Naive thymus-derived CD4-positive, alpha-beta T cell (primary cell): Measurements from ENCODE around the gene KRTAP10-10. TPM values are rescaled to one million over a fixed set of nuclear protein-coding genes. Genes with fewer than 3 reads are reported as not detected.

Experiments
- ATAC-seq: fragments of 150-1000 bp; cut with Tn5 transposase; 2 replicates; pipeline ENCODE4 v1.10.0; 2021; ENCODE audit warnings: mild to moderate bottlenecking, moderate library complexity
- CTCF ChIA-PET: fragments of 350-600 bp; sonication (Branson Sonifier 250); formaldehyde crosslinking; loops from one replicate; lab custom pipeline; 2021; ENCODE audit warnings: antibody characterized with exemption; lab: Charles Lee
- POLR2A ChIA-PET: fragments of 350-600 bp; sonication (Branson Sonifier 250); formaldehyde crosslinking; loops from one replicate; lab custom pipeline; 2021; ENCODE audit warnings: antibody characterized with exemption, inconsistent platforms; lab: Charles Lee
- DNase-seq, 9 donors: peaks; one replicate each; pipeline versions ENCODE4 v3.0.0 to v3.0.0-alpha.2; 2020 to 2022; ENCODE audit warnings: mixed read lengths in 1 of 9
- H3K27ac ChIP-seq: one replicate; pipeline ENCODE4 v1.7.0; 2013; ENCODE audit warnings: mild to moderate bottlenecking, low read depth, low read length, moderate library complexity
- H3K27me3 ChIP-seq, 2 donors: one replicate each; pipeline ENCODE4 v1.7.0; 2013; ENCODE audit warnings: low read length in 2 of 2, mild to moderate bottlenecking in 2 of 2, moderate library complexity in 2 of 2; ENCODE audit not compliant: control insufficient read depth in 2 of 2, insufficient read depth in 2 of 2
- H3K36me3 ChIP-seq, 3 experiments: 1 replicate in 2 of 3; 2 replicates in 1 of 3; pipeline ENCODE4 v1.7.0; 2013; ENCODE audit warnings: low read length in 3 of 3, mild to moderate bottlenecking in 3 of 3, moderate library complexity in 1 of 3; ENCODE audit not compliant: insufficient read depth in 3 of 3, control insufficient read depth in 2 of 3
- H3K4me1 ChIP-seq, 2 donors: one replicate each; pipeline ENCODE4 v1.7.0; 2013; ENCODE audit warnings: low read length in 2 of 2, mild to moderate bottlenecking in 2 of 2, moderate library complexity in 1 of 2; ENCODE audit not compliant: control insufficient read depth in 2 of 2, insufficient read depth in 2 of 2
- H3K4me3 ChIP-seq: 2 replicates; pipeline ENCODE4 v1.7.0; 2013; ENCODE audit warnings: mild to moderate bottlenecking, low read length
- H3K9me3 ChIP-seq, 3 experiments: 1 replicate in 2 of 3; 2 replicates in 1 of 3; pipeline ENCODE4 v1.7.0; 2013; ENCODE audit warnings: low read length in 3 of 3; ENCODE audit not compliant: control insufficient read depth in 2 of 3
- H3K27ac Mint-ChIP-seq, 9 donors: one replicate each; pipeline ENCODE4 v1.8.0; 2020 to 2022; ENCODE audit warnings: mixed read lengths in 9 of 9, mild to moderate bottlenecking in 8 of 9, moderate library complexity in 5 of 9, inconsistent platforms in 2 of 9
- H3K27me3 Mint-ChIP-seq, 5 donors: one replicate each; pipeline ENCODE4 v1.8.0; 2021 to 2022; ENCODE audit warnings: mixed read lengths in 5 of 5, mild to moderate bottlenecking in 1 of 5
- H3K36me3 Mint-ChIP-seq, 5 donors: one replicate each; pipeline ENCODE4 v1.8.0; 2020 to 2022; ENCODE audit warnings: mixed read lengths in 5 of 5, mild to moderate bottlenecking in 3 of 5, inconsistent platforms in 1 of 5
- H3K4me1 Mint-ChIP-seq, 7 donors: one replicate each; pipeline ENCODE4 v1.8.0; 2020 to 2022; ENCODE audit warnings: mixed read lengths in 7 of 7, mild to moderate bottlenecking in 3 of 7, inconsistent platforms in 1 of 7
- H3K4me3 Mint-ChIP-seq, 10 donors: one replicate each; pipeline ENCODE4 v1.8.0; 2020 to 2022; ENCODE audit warnings: mild to moderate bottlenecking in 10 of 10, mixed read lengths in 10 of 10, moderate library complexity in 6 of 10, inconsistent platforms in 2 of 10
- H3K9me3 Mint-ChIP-seq, 11 donors: one replicate each; pipeline ENCODE4 v1.8.0; 2020 to 2022; ENCODE audit warnings: mixed read lengths in 11 of 11, mild to moderate bottlenecking in 4 of 11, inconsistent platforms in 1 of 11, moderate library complexity in 1 of 11
- intact Hi-C, 2 donors: fragments of 100-400 bp; cut with micrococcal nuclease; formaldehyde crosslinking; loops; one replicate each; pipeline ENCODE4 v1.15.1; 2023
- polyA plus RNA-seq, 2 donors: library from polyadenylated mRNA; unstranded; fragments of 300-500 nt; fragmentation: Illumina TruSeq; gene quantifications; one replicate each; pipeline ENCODE4 v1.2.3, GENCODE V29; 2021
- total RNA-seq, 6 experiments: library from RNA in 5 of 6; stranded (reverse) in 5 of 6; gene quantifications; 1 replicate in 5 of 6; 2 replicates in 1 of 6; pipeline ENCODE4 v1.2.3 and lab custom pipeline; 2021 to 2026

The KRTAP10-10 gene
- total and polyA plus RNA-seq, 7 experiments from 2014 or later, result not detected

DNA sequence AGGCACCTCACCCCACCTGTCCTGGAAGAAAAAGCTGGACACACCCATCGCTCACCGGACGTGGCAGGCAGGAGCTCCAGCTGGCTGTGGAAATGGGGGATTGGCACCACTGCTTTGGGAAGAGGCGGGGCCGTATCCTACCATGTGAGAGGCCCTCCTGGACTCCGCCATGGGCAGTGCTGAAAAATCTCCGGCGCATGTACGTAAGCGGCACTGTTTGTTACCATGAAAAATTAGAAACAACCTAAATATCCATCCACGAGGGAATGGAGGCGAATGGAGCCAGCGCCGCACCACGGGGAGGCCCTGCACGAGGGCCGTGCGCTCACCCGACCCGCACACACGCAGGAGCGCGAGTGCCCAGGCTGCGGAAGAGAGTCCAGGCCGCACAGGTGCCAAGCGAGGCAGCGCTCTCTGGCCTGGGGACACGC, 22.2 kb upstream of the KRTAP10-10 start:
- Histone ChIP-seq H3K4me3 (no peak overlapping the region), H3K4me1 (peaks cover 36 to 44% of the 10 kb centered on the region in 2 donors), H3K27ac (no peak overlapping the region), H3K36me3 (no peaks in the 10 kb centered on the region), H3K9me3 (peaks cover 0 to 11% (median 3%) of the 10 kb centered on the region in 3 experiments), H3K27me3 (no peaks in the 10 kb centered on the region)
- Mint-ChIP-seq H3K27me3 (no peaks in the 10 kb centered on the region), H3K4me3 (peak overlapping the region in 2 of 10 donors; percentile 16 to 27), H3K4me1 (peaks cover 20 to 62% (median 50%) of the 10 kb centered on the region in 7 donors), H3K36me3 (peaks cover 4 to 28% (median 12%) of the 10 kb centered on the region in 5 donors), H3K9me3 (peaks cover 5 to 31% (median 21%) of the 10 kb centered on the region in 11 donors), H3K27ac (peak overlapping the region in 2 of 9 donors; percentile 48 to 54)
- no peak for ATAC-seq
- intact Hi-C loops, result loop anchor here in 1 of 2 donors (5.0 kb wide), 2 partner anchors 33 to 97 kb away; partner anchors contain the start of genes KRTAP10-5 and TSPEAR
- POLR2A ChIA-PET, result interaction anchor here (1.1 kb wide), 1 partner anchor 97 kb away, joined by 5 read pairs; no protein-coding TSS in a partner anchor
- CTCF ChIA-PET, result interaction anchor here (0.6 to 0.8 kb wide), 3 partner anchors 11 to 178 kb away, joined by 3 read pairs; no protein-coding TSS in a partner anchor
- no peak for DNase-seq

DNA sequence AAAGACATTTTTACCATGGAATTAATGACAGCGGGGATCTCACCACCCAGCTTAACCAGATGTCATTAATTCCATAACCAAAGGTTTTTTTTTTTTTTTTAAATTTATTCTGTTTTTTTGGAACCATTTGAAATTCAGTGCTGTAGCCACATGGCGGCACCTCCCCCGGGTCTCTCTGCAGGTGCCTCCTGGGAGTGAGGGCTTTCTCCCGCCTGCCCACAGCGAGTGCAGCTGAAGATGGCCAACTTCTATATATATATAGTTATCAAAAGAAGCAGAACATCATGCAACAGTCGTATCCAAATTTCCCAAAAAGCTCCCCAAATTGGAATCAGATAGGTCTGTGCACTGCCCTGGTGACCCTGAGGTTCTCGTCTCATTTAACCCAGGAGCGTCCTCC, 21.7 kb upstream of the KRTAP10-10 start:
- no peak overlapping the region for H3K27ac ChIP-seq
- H3K9me3 Mint-ChIP-seq, result peaks cover 5 to 31% (median 23%) of the 10 kb centered on the region in 11 donors
- CTCF ChIA-PET, result interaction anchor here (0.6 to 0.8 kb wide), 3 partner anchors 11 to 178 kb away, joined by 3 read pairs; no protein-coding TSS in a partner anchor
- peaks cover 37 to 45% of the 10 kb centered on the region in 2 donors for H3K4me1 ChIP-seq
- DNase-seq (no peak), ATAC-seq (no peak)
- peaks cover 7 to 31% (median 16%) of the 10 kb centered on the region in 5 donors for H3K36me3 Mint-ChIP-seq
- H3K4me3 Mint-ChIP-seq, result peak overlapping the region in 3 of 10 donors; percentile 27 to 69 (median 35)
- peaks cover 20 to 66% (median 55%) of the 10 kb centered on the region in 7 donors for H3K4me1 Mint-ChIP-seq
- no peaks in the 10 kb centered on the region for H3K27me3 Mint-ChIP-seq
- H3K27ac Mint-ChIP-seq, result peak overlapping the region in 4 of 9 donors; percentile 54 to 93 (median 72)
- POLR2A ChIA-PET, result interaction anchor here (1.1 kb wide), 1 partner anchor 98 kb away, joined by 5 read pairs; no protein-coding TSS in a partner anchor
- peaks cover 0 to 7% (median 5%) of the 10 kb centered on the region in 3 experiments for H3K9me3 ChIP-seq
- intact Hi-C loops, result loop anchor here in 1 of 2 donors (5.0 kb wide), 2 partner anchors 33 to 97 kb away; partner anchors contain the start of genes KRTAP10-5 and TSPEAR
- H3K36me3 ChIP-seq, result no peaks in the 10 kb centered on the region
- H3K4me3 ChIP-seq, result no peak overlapping the region
- no peaks in the 10 kb centered on the region for H3K27me3 ChIP-seq

DNA sequence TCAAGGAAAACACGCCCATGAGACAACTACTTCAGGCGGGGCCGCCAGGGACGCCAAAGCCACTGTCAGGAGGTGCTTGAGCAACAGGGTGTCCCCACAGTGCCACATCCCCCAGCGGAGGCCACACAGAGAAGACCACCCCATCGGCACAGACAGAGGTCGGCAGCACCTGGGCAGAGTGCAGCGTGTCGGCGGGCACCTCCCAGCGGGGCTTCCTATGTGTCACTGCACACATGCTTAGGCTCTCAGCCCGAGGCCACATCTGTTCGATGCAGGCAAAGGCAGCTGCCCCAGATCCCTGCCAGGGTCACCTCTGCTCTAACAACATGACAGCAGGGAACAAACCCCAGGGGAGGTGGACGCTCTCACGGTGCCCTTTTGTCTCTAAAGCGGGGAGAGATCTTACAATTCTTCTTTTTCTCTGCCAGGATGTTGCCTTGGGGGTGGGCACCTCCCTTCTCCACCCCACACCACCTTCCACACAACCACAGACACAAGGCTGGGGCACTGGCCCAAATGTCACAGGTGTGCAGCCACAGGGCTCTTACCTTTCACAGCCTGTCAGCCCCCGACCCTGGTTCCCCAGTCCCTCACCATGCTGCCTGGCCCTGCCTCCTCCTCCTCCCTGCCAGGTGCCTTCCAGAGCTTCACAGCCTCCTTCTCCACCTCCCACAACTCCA, 21.1 kb upstream of the KRTAP10-10 start:
- peak overlapping the region in 8 of 9 donors; percentile 52 to 96 (median 72) for H3K27ac Mint-ChIP-seq
- no peaks in the 10 kb centered on the region for H3K27me3 Mint-ChIP-seq
- Histone ChIP-seq H3K27ac (no peak overlapping the region), H3K4me1 (peaks cover 37 to 45% of the 10 kb centered on the region in 2 donors), H3K27me3 (no peaks in the 10 kb centered on the region), H3K4me3 (no peak overlapping the region), H3K36me3 (no peaks in the 10 kb centered on the region), H3K9me3 (peaks cover 0 to 6% (median 5%) of the 10 kb centered on the region in 3 experiments)
- peaks cover 20 to 71% (median 60%) of the 10 kb centered on the region in 7 donors for H3K4me1 Mint-ChIP-seq
- CTCF ChIA-PET, result interaction anchor here (0.5 to 0.8 kb wide), 3 partner anchors 10 to 126 kb away, joined by 3 read pairs; no protein-coding TSS in a partner anchor
- DNase-seq (no peak), ATAC-seq (no peak)
- H3K4me3 Mint-ChIP-seq, result peak overlapping the region in 8 of 10 donors; percentile 19 to 69 (median 29)
- H3K9me3 Mint-ChIP-seq, result peaks cover 9 to 31% (median 25%) of the 10 kb centered on the region in 11 donors
- POLR2A ChIA-PET, result interaction anchor here (1.2 kb wide), 1 partner anchor 11 kb away, joined by 4 read pairs; no protein-coding TSS in a partner anchor
- intact Hi-C loops, result loop anchor here in 1 of 2 donors (5.0 kb wide), 2 partner anchors 34 to 96 kb away; partner anchors contain the start of genes KRTAP10-5 and TSPEAR
- H3K36me3 Mint-ChIP-seq, result peaks cover 12 to 33% (median 21%) of the 10 kb centered on the region in 5 donors

DNA sequence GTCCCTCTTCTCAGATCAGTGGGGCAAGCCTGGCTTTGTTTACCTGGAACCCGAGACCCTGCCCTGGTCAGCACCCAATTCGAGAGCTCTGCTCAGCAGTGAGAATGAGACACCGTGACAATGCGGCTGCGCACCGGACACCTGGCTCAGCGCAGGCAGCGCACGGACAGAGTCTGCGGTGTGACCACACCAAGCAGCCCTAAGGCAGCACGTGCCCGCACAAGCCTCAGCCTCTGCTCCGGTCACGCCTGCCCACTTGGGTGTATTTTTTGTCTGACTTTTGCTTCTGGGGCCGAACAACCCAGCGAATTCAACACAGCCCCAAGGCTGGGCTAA, 20.6 kb upstream of the KRTAP10-10 start:
- intact Hi-C loops, result loop anchor here in 1 of 2 donors (5.0 kb wide), 2 partner anchors 34 to 96 kb away; partner anchors contain the start of genes KRTAP10-5 and TSPEAR
- peak overlapping the region in 7 of 10 donors; percentile 19 to 69 (median 29) for H3K4me3 Mint-ChIP-seq
- no peaks in the 10 kb centered on the region for H3K27me3 ChIP-seq

DNA sequence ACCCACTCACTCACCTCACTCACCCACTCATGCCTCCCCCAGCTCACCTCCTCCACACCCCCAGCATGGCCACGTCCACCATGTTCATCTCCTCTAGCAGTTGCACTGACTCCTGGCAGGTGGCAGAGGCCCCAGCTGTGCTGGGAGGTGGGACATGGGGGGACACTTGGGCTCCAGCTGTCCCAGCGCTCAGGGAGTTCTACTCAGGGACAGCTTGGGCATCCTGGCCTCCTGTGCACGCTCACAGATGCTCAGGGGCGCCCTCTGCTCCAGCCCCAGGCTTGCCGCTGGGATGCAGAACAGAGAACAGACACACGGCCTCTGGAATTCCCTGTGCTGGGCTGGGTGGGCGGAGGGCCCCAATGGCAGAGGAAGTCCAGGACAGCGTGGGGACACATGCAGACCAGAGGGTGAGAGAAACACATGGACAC, 20.1 kb upstream of the KRTAP10-10 start:
- H3K27ac ChIP-seq, result no peak overlapping the region
- H3K4me3 ChIP-seq, result no peak overlapping the region
- no peaks in the 10 kb centered on the region for H3K36me3 ChIP-seq
- peak overlapping the region in 7 of 9 donors; percentile 5 to 96 (median 93) for H3K27ac Mint-ChIP-seq
- intact Hi-C loops, result loop anchor here in 1 of 2 donors (5.0 kb wide), 2 partner anchors 35 to 95 kb away; partner anchors contain the start of genes KRTAP10-5 and TSPEAR
- H3K4me1 Mint-ChIP-seq, result peaks cover 20 to 71% (median 60%) of the 10 kb centered on the region in 7 donors
- no peaks in the 10 kb centered on the region for H3K27me3 ChIP-seq
- H3K4me1 ChIP-seq, result peaks cover 37 to 45% of the 10 kb centered on the region in 2 donors
- ATAC-seq, result no peak
- CTCF ChIA-PET, result interaction anchor here (1.0 to 2.5 kb wide), 2 partner anchors 41 to 99 kb away, joined by 4 to 9 read pairs; partner anchors contain the start of gene KRTAP12-3
- H3K4me3 Mint-ChIP-seq, result peak overlapping the region in 4 of 10 donors; percentile 14 to 86 (median 49)
- peaks cover 0 to 5% (median 0%) of the 10 kb centered on the region in 3 experiments for H3K9me3 ChIP-seq
- H3K36me3 Mint-ChIP-seq, result peaks cover 12 to 33% (median 21%) of the 10 kb centered on the region in 5 donors
- DNase-seq, result no peak
- peaks cover 11 to 36% (median 21%) of the 10 kb centered on the region in 11 donors for H3K9me3 Mint-ChIP-seq
- POLR2A ChIA-PET, result interaction anchor here (1.2 to 2.1 kb wide), 3 partner anchors 10 to 13 kb away, joined by 4 to 5 read pairs (median 4); partner anchors contain the start of gene KRTAP10-9
- no peaks in the 10 kb centered on the region for H3K27me3 Mint-ChIP-seq

More for the DNA sequence above, 20.6 kb upstream of the KRTAP10-10 start:
- Histone ChIP-seq H3K27ac (no peak overlapping the region), H3K9me3 (peaks cover 0 to 5% (median 3%) of the 10 kb centered on the region in 3 experiments), H3K4me3 (no peak overlapping the region), H3K4me1 (peaks cover 37 to 45% of the 10 kb centered on the region in 2 donors), H3K36me3 (no peaks in the 10 kb centered on the region)
- Mint-ChIP-seq H3K4me1 (peaks cover 20 to 71% (median 60%) of the 10 kb centered on the region in 7 donors), H3K36me3 (peaks cover 12 to 30% (median 21%) of the 10 kb centered on the region in 5 donors), H3K27me3 (no peaks in the 10 kb centered on the region), H3K9me3 (peaks cover 9 to 31% (median 21%) of the 10 kb centered on the region in 11 donors), H3K27ac (peak overlapping the region in 7 of 9 donors; percentile 52 to 96 (median 73))
- ATAC-seq (no peak), DNase-seq (no peak)
- ChIA-PET POLR2A (interaction anchor here (1.2 to 2.1 kb wide), 2 partner anchors 11 to 14 kb away, joined by 4 read pairs; no protein-coding TSS in a partner anchor), CTCF (interaction anchor here (0.5 to 0.6 kb wide), 2 partner anchors 106 to 126 kb away, joined by 3 read pairs; no protein-coding TSS in a partner anchor)
